HuH-7 (cell line): ENCODE results near the gene RABGAP1.

Source experiments
- DNase-seq: peaks from one replicate; pipeline ENCODE4 v3.0.0; 2011; ENCODE audit warnings: low spot score

RABGAP1 gene

DNA sequence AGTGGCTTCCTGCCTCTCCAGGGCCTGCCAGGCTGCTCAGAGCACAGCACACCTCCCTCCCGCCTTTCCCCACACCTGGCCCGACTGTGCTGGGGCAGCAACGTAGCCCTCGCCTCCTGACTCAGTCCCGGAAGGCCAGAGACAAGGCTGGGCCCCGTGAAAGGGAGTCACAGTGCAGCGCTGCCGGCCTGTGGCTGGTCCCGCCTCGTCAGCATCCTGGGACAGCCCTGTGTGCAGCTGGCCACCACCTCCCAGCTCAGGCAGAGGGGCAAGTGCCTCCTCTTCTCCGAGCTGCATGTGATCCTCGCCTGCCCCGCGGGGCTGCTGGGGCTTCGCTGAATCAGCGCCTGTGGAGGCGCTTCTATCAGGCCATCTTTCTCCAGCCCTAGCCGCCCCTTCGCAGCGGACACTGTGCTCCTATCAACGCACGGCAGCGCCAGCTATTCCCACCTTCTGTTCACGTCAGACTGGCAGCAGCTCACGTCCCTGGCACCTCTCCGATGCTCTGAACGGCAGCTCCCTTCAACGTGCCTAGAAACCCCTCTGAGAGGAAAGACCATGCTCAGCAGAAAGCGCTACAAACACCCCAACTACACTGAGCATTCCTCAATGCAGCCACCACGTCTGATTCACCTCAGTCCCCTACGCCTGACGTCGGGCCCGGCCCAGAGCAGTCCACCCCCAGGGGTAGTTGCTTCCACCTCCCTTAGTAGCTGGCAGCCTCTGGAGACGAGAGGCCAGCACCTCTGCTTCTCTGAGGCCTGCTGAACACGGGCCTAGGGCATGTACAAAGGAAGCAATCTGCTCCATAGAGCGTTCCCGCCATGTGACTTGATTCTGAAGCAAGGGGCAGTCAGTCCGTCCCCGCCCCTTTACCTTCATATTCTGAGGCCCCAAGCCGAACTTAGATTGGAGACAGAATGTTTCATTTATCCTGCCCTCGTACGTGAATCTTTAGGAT is 171.5 kb downstream of the RABGAP1 start:
- no peak for DNase-seq

DNA sequence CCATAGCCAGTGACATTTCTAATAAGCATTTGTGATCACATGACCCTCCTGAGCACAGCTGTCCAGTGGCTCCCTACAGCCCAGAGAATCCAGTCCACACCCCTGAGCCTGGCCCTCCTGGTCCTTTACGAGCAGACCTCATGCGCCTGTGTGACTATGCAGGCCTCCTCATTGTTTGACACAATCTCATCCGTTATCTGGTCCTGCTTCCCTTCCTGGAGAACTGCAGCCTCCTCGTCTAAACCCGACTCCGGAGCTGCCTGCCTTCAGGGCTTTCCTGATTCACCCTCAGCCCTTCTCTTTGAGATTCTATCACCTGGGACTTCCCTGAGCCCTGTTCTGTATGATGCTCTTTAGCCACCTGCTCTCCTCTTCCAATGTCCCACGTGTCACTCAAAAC is 172.4 kb downstream of the RABGAP1 start:
- no peak for DNase-seq

DNA sequence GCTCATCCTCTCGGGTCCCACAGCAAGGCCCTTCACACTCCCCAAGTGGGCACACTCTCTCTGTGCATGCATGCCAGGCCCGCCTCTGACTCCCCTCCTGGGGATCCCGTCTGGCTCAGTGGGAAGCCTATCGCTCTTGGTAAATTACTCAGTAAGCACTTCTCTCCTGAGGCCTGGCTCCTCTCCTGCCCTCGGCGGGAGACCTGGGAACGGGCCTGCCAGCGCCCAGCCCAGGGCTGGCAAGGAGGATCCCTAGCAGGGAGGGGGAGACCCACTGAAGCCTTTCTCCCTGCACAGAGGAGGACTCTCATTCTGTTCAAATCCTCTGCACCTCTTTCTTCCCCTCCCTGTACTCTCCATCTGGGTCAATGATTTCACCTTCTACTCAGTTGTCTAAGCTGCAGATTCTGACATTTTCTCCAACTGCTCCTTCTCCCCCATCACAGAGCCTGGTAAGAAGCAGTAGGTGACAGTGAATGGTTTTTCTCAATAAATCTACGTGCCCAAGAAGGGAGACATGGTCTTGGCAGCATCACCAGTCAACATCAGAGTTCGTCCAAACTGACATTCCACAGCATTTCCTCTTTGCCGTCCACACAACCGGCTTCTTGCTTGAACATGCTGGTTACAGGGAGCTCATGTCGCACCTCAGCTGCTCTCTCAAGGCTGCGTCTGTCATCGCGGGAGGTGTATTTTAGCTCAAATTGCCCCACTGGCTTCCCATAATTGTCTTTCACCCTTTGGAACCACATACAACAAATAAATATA is 174.5 kb downstream of the RABGAP1 start:
- no peak for DNase-seq

DNA sequence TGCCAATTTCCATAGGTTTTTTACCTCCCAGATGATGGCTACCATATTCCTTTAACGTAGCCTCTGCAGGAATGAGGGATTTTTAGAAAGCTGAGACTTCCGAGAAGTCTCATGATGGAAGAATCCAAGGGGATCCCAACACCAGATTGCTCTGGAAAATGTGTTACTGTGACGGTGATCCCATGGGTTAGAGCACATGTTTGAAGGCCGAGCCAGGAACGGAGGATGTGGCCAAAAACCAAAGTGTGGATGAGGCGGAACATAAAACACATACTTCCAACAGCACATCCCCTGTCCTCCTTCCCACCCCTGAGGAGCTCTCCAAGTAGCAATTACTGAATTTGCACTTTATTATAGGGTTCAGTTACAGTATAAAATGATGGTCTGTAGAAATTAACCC is 175.2 kb downstream of the RABGAP1 start:
- no peak for DNase-seq

DNA sequence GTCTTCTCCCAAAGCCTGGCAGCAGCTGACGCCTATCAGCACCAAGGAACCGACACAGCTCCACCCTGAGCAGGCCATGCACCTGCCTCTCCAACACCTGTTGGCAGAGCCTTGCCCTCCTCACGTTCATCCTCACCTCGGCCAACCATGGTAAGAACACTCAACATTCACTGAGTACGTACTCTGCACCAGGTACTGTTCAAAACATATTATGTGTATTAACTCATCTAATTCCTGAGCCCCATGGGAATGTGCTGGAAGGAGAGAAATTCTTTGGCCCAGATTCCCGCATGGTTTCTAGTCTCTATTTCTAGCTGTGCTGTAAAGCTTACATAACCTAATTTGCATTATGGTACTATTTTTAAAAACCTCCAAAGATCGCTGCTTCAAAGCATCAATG is 178.7 kb downstream of the RABGAP1 start:
- DNase-seq, result no peak

DNA sequence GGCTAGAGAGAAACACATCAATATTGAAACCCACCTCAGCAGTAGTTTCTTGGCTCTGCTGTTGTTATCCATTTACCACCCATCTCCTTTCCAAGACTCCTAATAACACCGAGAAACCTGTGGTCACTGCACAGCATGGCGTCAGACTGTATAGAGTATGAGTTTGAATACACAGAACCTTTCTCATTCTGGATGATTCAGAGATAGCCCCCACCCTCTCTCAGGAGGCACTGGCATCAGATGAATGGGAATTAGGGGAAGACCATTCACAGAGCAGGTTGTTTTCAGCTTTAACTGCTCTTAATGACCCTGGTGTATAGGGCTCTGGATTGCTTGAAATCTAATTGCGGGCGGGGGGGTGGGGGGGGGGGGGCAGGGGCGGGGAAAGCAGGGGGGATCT is 179.3 kb downstream of the RABGAP1 start:
- DNase-seq, result no peak

DNA sequence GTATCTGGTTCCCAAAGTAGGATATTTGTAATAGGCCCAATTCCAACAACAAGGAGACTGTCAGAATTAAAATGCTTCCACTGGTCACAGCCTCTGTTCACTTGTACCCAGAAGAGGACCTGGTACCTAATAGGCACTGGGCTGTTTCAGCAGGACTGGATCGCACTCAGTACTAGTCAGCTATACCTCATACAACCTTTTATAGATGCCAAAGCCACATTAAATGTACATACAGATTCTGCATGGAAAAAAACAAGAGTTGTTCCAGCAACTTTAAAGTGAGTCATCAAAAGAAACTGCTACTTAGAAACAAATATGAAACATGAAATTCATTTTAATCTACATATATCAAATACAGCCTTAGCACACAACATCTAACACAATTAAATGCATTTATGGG is 180.1 kb downstream of the RABGAP1 start:
- no peak for DNase-seq

DNA sequence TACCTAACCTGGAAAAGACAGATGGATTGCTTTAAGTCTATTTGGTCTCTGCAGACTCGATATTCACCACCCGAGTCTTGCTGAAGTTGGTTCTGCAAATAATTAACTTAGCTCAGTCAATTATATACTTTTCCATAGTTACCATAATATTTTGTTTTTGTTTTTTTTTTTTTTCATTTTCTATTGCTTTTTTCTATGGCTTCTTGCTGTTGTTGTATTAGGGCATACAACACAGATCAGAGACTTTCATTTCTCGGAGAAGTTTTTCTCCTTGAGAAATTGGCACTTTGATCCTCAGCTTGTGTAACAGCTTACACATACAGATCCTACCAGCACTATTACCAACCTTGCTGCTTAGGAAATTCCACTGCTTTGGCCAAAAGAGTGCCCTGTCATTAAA is 180.6 kb downstream of the RABGAP1 start:
- DNase-seq, result peak; percentile 60

DNA sequence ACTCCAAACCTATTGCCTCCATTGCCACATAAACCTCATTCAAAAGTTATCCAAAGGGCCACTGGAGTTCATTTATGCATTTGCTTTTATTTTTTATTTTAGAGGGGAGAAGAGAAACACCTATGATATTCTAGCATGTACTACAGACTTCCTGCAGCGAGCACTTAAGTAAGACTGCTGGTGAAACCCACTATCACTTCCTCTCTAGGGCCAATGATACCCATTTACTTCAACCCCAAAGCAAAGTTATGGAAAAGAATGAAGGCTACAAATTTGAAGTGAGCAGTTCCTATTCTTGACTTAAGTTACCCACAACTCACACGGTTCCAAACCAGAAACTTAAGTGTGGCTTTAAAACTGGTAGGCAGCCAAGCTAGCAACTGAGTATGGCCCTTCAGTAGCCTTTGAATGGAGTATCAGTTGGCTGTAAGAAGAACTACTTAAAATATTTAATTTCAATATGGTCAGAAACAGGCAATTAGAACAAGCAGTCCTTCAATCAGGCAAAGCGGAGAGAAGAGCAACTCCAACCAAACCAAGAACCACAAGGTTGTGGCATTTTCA is 186.8 kb downstream of the RABGAP1 start:
- DNase-seq, result no peak

DNA sequence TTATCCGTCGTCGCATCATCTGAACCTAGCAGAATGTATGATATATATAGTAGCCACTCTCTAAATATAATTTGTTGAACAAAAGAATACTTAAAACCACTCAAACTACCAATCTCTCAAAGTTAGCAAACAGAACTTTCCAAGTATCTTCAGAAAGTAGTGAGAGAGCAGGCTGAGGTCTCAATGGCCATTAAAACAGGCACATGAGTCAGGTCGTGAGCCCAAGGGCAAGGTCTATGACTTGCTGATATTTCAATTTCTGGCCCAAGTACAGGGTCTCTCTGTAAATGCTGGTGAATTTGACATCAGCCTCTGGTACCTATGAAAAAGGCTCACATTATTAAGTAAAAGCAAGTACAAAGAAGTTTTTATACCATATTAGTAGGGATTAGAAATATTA is 187.8 kb downstream of the RABGAP1 start:
- DNase-seq, result no peak

DNA sequence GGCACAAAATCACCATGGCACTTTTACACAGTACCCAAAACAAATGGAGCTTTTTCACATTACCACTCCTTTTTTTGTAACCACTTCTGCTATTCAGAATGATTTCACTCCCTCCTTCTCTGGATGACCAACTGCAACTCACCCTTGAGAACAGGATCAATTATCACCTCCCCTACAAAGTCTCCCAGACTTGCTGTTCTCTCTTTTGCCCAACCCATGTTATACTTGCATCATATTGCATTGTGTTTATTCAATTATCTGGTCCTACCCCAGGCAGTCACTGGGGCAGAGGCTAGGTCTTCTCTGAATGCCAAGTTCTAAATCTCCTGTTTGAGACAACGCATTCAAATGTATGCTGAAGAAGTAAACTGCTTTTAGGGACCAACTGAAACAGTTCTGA is 188.6 kb downstream of the RABGAP1 start:
- DNase-seq, result no peak

DNA sequence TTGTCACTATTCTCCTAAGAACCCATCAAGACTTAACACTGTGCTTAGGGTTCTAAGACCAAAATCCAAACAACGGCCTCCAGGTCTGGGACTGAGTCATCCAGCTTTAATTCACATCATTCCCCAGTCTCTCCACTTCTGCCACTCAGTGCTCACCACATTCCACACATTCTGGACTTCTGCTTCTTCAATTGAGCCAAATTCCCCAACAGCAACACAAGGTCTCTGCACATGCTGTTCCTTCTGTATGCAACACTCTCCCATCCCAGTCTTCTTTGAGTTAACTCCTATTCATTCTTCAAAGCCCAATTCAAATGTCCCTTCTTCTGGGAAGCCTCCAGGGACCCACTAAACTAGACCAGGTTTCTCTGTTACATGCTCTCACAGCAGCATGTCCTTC is 190.4 kb downstream of the RABGAP1 start:
- no peak for DNase-seq

DNA sequence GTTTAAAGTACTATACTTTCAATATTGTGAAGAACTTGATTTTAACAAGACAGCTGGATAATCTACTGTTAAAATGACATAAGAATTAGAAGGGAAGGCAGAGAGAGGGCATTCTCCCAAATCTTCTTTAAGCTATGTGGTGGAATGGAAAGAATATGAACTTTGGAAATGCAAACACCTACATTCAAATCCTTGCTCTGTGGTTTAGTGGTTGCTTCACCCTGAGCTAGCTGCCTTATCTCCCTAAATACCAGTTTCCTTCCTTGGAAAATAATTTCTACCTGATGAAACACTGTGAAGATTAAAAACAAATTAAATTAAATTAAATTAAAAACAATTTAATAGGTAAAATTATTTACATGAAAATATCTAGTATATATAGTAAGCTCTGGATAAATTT is 191.2 kb downstream of the RABGAP1 start:
- DNase-seq, result no peak

DNA sequence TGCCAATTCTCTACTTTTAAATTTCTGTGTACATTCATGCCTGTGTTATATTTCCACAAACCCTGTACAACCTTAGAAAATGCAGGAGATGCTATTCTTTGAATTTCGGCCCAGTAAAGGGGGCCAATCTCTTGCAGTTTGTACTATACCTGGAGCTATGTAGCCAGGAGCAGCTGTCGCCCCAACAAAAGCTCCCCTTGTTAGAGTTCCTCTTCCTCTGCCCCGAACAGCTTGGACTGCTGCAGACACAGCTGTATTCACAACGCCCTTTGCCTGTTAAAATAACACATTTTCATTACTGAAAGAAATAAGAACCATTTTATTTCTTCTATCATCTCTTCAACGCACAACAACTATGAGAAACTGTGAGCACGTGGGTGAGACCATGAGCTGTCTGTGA is 191.9 kb downstream of the RABGAP1 start:
- no peak for DNase-seq

DNA sequence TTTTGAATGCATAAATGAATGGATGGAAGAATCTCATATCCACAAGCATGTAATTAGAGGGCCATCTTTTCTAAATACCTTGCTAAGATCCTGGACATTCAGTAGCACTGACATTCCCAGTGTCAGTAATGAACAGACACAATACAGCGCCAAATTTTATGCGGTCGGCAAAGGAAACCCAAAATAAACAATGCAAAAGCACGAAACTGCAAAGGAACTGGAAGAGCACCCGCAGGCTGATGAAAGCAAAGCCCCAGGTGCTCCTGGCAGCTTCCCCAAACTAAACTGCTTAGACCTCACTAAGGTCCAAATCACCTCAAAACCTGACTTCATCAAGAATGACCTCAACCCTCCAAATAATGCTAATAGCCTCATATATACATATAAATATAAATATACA is 194.6 kb downstream of the RABGAP1 start:
- DNase-seq, result no peak

DNA sequence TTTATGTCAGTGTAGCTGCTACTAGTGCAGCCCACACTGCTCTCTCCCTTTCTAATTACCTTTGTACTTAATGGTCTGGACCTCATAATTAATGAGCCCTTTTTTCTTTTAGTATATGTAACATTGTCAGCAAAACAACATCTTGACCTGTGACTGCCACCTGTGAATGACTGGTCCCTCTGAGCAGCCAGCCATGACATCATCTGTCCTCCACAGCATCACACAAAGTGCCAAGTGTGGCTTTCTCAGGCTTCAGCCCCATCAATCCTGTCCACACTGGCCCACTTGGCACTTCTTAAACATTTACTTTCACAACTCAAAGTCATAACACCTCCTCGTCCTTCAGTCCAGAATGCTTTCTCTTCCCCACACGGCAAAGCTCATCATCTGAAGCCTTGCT is 197.3 kb downstream of the RABGAP1 start:
- DNase-seq, result no peak

DNA sequence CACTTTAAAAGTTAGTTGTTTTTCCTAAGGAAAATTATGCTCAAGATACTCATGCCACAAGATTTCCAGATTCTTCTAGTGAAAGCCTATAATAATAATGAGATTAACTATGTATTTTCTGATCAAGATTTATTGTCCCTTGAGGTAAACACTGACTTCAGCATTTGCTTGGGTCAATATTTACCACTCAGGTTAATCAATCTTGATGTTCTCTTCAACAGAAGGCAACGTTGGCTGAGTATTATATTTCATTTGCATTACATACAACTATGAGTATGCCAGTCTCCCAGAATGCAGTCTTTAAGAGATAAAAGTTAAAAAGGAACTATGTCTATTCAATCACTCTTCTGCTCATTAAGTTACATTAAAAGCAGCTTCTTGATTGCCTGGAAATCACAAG is 208.2 kb downstream of the RABGAP1 start:
- DNase-seq, result no peak

DNA sequence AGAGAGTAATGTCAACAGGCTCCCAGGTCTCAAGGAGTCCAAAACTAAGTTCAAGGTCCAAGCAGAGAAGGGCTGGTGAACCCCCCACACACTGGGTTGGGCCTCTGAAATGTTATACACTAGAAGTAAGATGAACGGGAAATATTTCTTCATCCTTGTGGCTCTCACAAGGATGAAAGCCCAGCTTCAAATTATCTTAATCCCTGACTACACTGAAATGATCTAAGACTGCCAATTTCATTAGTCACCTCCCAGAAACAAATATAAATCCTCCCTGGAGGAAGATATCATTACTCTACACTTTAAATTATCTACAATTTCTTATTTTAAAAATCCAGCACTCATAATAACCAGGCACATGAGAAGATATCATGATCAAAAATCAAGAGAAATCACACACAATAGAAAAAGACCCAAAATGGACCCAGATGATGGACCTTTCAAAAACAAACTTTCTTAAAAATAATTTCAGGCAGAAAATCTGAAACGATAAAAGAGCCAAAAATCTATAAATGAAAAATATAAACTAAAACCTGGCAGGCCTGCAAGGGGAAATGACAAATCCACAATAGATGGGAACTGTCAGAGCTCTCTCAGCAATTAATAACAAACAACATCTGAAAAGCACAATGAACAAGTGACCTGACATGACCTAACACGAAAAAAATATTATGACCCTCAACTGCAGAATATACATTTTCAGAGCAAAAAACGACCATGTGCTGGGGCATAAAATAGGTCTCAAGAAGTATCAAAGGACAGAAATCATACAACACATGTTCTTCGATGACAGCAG is 210.1 kb downstream of the RABGAP1 start:
- DNase-seq, result no peak
